GM13976 (cell line): ENCODE measurements around the gene NOP56.
"Not testable (repeated sequence)": the region's sequence is repeated elsewhere in the genome, so short reads cannot be mapped to it uniquely, and the experiment has no call there.

Source experiments
- DNase-seq: peaks from one replicate; pipeline ENCODE4 v3.0.0; 2012; ENCODE audit warnings: low spot score
- in situ Hi-C: fragments of 300-500 bp; cut with MboI; formaldehyde crosslinking; loops from one replicate; pipeline ENCODE4 v1.12.0; 2022; ENCODE audit warnings: low sequenced_read_pairs, mixed read lengths, inconsistent platforms; ENCODE audit not compliant: unreplicated experiment
- TF ChIP-seq, protein P1 (sequence below): IDR thresholded peaks from 2 replicates; pipeline ENCODE4 v1.5.1; 2012; ENCODE audit warnings: borderline replicate concordance, mild to moderate bottlenecking; ENCODE audit not compliant: insufficient read depth; ENCODE audit errors: extremely low read depth, missing control alignments, control extremely low read depth

The NOP56 gene

DNA sequence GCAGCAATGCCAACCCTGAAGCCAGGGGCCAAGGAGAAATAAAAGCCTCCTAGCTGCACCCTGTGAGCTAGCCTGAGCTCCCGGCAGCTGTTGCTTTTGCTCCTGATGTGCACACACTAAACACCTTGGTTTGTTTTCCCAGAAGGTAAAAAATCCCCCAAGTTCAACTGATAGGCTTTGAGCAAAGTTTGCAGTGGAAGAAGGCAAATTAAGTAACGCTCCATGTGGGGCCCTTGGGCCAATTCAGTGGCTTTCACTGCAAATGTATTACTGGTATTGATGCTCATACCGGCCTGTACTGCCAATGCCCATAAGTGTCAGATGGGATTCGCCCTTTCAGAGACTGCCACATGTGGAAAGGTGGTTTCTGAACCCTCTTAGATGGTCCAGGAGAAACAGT, 21.0 kb downstream of the NOP56 start:
- TF ChIP-seq, protein P1, sequence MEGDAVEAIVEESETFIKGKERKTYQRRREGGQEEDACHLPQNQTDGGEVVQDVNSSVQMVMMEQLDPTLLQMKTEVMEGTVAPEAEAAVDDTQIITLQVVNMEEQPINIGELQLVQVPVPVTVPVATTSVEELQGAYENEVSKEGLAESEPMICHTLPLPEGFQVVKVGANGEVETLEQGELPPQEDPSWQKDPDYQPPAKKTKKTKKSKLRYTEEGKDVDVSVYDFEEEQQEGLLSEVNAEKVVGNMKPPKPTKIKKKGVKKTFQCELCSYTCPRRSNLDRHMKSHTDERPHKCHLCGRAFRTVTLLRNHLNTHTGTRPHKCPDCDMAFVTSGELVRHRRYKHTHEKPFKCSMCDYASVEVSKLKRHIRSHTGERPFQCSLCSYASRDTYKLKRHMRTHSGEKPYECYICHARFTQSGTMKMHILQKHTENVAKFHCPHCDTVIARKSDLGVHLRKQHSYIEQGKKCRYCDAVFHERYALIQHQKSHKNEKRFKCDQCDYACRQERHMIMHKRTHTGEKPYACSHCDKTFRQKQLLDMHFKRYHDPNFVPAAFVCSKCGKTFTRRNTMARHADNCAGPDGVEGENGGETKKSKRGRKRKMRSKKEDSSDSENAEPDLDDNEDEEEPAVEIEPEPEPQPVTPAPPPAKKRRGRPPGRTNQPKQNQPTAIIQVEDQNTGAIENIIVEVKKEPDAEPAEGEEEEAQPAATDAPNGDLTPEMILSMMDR: no peak
- DNase-seq: no peak
- in situ Hi-C loops: no loop called here

- TF ChIP-seq, protein P1: no peak
- in situ Hi-C loops: no loop called here
- no peak for DNase-seq
Observed at GRCh38 chr20:2680046-2680445, 27.6 kb downstream of the NOP56 start.

DNA sequence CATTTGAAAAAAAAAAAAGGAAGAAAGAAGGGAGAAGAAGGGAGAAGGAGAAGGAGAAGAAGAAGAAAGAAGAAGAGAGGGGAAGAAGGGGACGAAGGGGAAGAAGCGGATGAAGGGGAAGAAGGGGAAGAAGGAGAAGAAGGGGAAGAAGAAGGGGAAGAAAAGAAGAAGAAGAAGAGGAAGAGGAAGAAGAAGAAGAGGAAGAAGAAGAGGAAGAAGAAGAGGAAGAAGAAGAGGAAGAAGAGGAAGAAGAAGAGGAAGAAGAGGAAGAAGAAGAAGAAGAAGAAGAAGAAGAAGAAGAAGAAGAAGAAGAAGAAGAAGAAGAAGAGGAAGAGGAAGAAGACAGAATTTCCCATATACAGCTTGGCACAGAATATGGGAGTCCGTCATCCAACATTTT, 29.6 kb downstream of the NOP56 start:
- in situ Hi-C loops, DNase-seq: not testable (repeated sequence)

DNA sequence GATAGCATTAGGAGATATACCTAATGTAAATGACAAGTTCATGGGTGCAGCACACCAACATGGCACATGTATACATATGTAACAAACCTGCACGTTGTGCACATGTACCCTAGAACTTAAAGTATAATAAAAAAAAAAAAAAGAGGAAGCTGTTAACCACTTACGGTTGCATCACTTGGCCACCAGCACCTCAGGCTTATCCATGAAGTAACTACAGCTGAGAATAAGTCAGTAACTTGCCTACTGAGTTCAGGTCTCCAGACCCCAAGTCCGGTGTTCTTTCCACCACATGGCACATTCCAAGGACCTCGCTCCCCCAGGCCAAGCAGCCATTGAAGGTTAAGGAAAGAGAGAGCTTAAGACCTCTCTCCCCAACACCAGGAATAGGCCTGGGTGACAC, 32.4 kb downstream of the NOP56 start:
- DNase-seq, in situ Hi-C loops: not testable (repeated sequence)

DNA sequence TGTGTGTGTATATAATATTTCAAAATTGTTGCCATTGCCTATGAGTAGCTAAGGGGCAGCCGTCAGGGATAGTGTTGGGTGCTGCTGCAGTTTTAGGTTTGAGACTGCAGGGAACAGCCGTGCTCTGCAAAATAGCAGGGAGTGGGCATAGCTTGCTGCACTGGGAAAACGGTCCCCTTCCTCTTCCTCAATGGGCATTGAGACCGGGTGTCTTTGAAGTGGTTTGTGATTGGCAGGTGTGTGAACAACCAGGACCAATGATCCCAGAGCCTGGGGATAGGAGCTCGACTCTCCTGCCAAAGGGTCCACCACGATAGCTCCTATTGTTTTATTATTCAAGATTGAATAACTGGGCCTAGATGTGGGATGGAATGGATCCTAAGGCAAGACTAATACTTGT, 35.1 kb downstream of the NOP56 start:
- DNase-seq: no peak
- in situ Hi-C loops: no loop called here
- TF ChIP-seq, protein P1: no peak

DNA sequence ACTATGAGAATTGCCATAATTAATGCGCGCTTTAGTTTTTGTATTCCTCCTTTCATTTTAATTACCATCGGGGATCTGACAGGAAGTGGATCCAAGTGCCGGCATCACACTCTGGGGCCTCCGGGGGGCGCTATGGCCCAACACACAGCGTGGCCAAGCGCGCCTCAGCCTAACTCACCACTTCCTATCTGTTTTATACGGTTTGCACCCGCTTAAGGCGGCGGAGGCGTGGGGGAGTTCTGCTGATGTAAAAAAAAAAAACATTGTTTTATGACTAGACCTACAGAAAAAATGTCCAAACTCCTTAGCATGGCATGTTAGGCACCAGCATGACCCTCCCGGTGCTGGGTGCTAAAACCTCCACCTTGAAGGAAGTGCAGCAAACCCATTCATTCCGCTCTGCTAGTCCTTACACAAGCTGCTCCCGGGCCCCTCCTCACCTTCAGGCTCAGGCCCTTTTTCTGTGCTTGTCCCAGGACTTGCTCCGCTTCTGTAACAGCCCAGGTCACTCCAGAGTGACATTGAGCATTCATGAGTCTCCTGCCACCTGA, 35.7 kb downstream of the NOP56 start:
- TF ChIP-seq, protein P1: peak; percentile 62
- in situ Hi-C loops: no loop called here
- peak; percentile 78 for DNase-seq

DNA sequence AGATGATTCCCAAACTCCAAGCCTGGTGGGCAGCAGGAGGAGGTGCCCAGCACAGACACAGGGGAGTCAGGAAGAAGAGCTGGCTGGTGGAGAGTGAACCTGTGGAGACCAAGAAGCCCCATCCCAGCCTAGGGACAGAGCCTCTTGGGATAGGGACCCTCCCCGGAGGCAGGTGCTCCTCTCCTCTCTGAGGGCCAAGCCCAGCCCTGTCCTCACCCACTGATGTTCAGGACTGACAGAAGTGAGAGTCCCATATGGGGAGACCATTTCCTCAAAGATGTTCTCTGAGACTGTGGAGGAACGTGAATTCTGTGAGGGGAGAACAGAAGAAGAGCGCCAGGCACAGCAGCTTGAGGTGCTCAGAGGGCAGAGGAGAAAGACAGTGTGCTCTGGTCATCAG, 37.8 kb downstream of the NOP56 start:
- TF ChIP-seq, protein P1: no peak
- DNase-seq: no peak

GRCh38 chr20:2690718-2691117, 38.3 kb downstream of the NOP56 start:
- in situ Hi-C loops: no loop called here
- no peak for DNase-seq
- TF ChIP-seq, protein P1: no peak

More for the DNA sequence above, 37.8 kb downstream of the NOP56 start:
- in situ Hi-C loops: no loop called here
